Measurements from ENCODE around the gene RACK1. TPM values are rescaled to one million over a fixed set of nuclear protein-coding genes. Genes with fewer than 3 reads are reported as not detected.

Gene RACK1
- total and polyA plus RNA-seq, 10 donors = 1,202 to 3,598 (median 2,333) TPM

DNA sequence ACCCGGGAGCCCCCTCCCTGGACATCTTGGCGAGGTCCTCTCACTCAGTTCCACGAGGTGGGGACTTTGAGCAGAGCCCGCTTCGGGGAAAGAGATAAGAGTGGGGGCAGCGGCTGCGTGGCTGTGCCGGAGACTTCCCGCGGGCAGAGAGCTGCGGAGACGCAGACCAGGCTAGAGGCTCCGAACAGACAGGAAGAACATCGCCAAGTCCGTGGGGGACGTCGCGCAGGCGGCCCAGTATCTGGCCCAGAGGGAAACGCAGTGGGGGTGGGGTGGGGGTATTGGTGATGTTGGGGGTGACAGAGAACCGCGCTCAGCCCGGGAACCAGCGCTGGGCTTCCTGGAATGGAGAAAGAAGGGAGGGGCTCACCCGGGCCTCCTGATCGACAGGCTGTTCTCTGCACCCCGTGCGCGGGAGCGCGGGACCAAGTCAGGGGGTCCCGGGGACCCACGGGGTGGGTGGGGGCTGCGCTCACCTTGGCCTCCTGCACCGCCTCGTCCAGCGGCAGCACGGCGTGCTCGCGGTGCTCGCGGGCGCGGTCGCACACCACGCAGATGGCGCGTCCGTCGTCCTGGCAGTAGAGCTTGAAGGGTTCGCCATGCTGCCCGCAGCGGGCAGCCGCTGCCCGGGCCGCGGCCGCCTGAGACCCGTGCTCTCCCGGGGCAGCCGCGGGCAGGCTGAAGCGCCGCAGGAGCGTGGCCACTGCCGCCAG lies 39.4 kb downstream of the RACK1 start:
- WGBS, 5 donors = 0 to 2% (median 1%) methylated on average over 26 to 67 of the region's 67 CpGs
- Histone ChIP-seq H3K27me3 (replicated peaks in 1 of 7) (peaks cover 0 to 40% (median 11%) of the 10 kb centered on the region in 7 donors), H3K27ac (peak overlapping the region in 4 of 8 donors; percentile 33 to 71 (median 56)), H3K4me1 (peaks cover 17 to 57% (median 48%) of the 10 kb centered on the region in 6 donors), H3K4me3 (peak overlapping the region; percentile 58 to 89 (median 68)), H3K9me3 (peaks cover 0 to 10% (median 0%) of the 10 kb centered on the region in 8 donors), H3K36me3 (no peaks in the 10 kb centered on the region)
- intact Hi-C loops (cut with DNase I; ENCODE audit: low total_unique reads) = no loop called here
- TF ChIP-seq, protein P1, sequence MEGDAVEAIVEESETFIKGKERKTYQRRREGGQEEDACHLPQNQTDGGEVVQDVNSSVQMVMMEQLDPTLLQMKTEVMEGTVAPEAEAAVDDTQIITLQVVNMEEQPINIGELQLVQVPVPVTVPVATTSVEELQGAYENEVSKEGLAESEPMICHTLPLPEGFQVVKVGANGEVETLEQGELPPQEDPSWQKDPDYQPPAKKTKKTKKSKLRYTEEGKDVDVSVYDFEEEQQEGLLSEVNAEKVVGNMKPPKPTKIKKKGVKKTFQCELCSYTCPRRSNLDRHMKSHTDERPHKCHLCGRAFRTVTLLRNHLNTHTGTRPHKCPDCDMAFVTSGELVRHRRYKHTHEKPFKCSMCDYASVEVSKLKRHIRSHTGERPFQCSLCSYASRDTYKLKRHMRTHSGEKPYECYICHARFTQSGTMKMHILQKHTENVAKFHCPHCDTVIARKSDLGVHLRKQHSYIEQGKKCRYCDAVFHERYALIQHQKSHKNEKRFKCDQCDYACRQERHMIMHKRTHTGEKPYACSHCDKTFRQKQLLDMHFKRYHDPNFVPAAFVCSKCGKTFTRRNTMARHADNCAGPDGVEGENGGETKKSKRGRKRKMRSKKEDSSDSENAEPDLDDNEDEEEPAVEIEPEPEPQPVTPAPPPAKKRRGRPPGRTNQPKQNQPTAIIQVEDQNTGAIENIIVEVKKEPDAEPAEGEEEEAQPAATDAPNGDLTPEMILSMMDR (IDR thresholded peaks at IDR 0.05 in 8 of 11, conservative IDR thresholded peaks at IDR 0.05 in 3 of 11) = no peak
- no peak for TF ChIP-seq POLR2A (IDR thresholded peaks at IDR 0.05)
- no peak for TF ChIP-seq POLR2AphosphoS5 (IDR thresholded peaks at IDR 0.05)
- DNase-seq = no peak

DNA sequence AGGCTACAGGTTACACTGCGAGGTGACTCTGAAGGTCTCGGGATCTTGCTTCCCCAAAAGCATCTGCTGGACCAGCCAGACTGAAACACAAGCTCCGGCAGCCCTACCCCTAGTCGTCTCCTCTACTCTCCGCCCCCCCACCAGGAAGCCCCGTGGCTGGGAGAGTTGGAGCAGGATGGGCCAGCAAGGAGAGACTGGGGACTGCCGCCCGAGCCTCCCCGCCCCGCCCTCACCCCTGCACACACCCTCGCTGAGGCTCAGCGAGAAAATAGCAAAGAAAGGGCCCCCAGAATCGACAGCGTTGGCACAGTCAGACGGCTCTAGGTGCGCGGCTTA lies 40.0 kb downstream of the RACK1 start:
- H3K4me3 ChIP-seq = peak overlapping the region in 7 of 8 donors; percentile 58 to 89 (median 71)
- DNase-seq = no peak
- H3K9me3 ChIP-seq = peaks cover 0 to 7% (median 0%) of the 10 kb centered on the region in 8 donors
- TF ChIP-seq POLR2A (IDR thresholded peaks at IDR 0.05) (no peak), POLR2AphosphoS5 (IDR thresholded peaks at IDR 0.05) (no peak)
- TF ChIP-seq, protein P1 (IDR thresholded peaks at IDR 0.05 in 8 of 11, conservative IDR thresholded peaks at IDR 0.05 in 3 of 11) = no peak
- intact Hi-C loops (cut with DNase I; ENCODE audit: low total_unique reads) = no loop called here
- 0 to 6% (median 5%) methylated on average over 5 to 17 of the region's 17 CpGs for WGBS, 5 donors
- H3K36me3 ChIP-seq = no peaks in the 10 kb centered on the region
- H3K27ac ChIP-seq = peak overlapping the region in 3 of 8 donors; percentile 18 to 71 (median 59)
- H3K27me3 ChIP-seq (replicated peaks in 1 of 7) = peaks cover 0 to 40% (median 11%) of the 10 kb centered on the region in 7 donors
- peaks cover 17 to 62% (median 48%) of the 10 kb centered on the region in 6 donors for H3K4me1 ChIP-seq

DNA sequence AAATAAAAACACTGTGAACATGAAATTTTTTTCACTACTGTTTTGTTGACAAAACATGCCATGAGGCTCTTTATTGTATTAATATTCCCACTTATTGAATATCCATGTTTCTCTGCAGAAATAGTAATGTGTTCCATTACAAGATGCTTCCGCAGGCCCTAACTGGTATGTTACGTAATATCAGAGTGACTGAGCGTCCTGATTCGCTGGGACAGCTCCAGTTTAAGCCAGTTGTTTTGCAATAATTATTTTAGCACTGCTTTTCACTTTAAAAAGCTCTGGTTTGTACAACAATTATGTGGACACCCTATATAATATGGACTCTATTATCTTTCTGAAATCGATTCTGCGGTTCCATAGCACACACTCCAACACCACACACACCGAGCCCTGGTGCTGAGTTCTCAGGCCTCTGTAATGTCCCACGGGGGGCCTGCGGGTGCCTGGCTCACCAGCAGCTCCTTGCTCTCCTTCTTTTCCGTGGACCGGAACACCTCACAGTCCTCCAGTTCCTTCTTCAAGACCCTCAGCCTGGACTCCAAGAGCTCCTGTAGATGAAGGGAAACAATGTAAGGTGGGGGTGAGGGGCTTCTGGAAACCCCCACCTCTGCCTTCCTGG lies 40.5 kb downstream of the RACK1 start:
- peak overlapping the region in 2 of 8 donors; percentile 65 for H3K4me3 ChIP-seq
- no peaks in the 10 kb centered on the region for H3K36me3 ChIP-seq
- 57 to 71% (median 64%) methylated on average over 11 of the region's 11 CpGs for WGBS, 5 donors
- no peak for TF ChIP-seq POLR2A (IDR thresholded peaks at IDR 0.05)
- TF ChIP-seq, protein P1 (IDR thresholded peaks at IDR 0.05 in 8 of 11, conservative IDR thresholded peaks at IDR 0.05 in 3 of 11) = no peak
- peak overlapping the region in 2 of 8 donors; percentile 59 to 71 for H3K27ac ChIP-seq
- intact Hi-C loops (cut with DNase I; ENCODE audit: low total_unique reads) = no loop called here
- H3K4me1 ChIP-seq = peaks cover 17 to 64% (median 48%) of the 10 kb centered on the region in 6 donors
- H3K9me3 ChIP-seq = peaks cover 0 to 2% (median 0%) of the 10 kb centered on the region in 8 donors
- peak; percentile 50 for DNase-seq
- H3K27me3 ChIP-seq (replicated peaks in 1 of 7) = peaks cover 0 to 40% (median 11%) of the 10 kb centered on the region in 7 donors

DNA sequence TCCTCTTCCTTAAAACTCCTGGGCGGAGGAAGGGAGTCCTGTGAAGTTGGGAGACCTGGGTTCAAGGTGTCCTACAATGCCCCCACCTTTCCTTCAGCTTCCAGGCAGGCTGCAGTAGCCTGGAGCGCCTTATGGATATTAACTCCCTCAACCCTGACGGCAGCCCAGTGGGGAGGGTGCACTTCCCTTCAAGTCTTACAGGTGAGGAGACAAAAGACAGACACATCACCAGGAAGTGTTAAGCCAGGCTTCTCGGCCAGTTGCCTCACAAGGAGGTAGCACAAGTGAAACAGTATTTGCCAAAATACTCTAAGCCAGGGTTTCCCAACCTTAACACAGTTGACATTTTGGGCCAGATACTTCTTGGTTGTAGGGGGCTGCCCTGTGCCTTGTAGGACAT lies 42.9 kb downstream of the RACK1 start:
- 57 to 71% (median 64%) methylated on average over 4 of the region's 4 CpGs for WGBS, 5 donors
- DNase-seq = peak; percentile 14
- TF ChIP-seq POLR2AphosphoS5 (IDR thresholded peaks at IDR 0.05) = no peak
- TF ChIP-seq, protein P1 (IDR thresholded peaks at IDR 0.05 in 8 of 11, conservative IDR thresholded peaks at IDR 0.05 in 3 of 11) = no peak
- no peak for TF ChIP-seq POLR2A (IDR thresholded peaks at IDR 0.05)
- intact Hi-C loops (cut with DNase I; ENCODE audit: low total_unique reads) = no loop called here
- Histone ChIP-seq H3K36me3 (no peaks in the 10 kb centered on the region), H3K27me3 (replicated peaks in 1 of 7) (peaks cover 0 to 26% (median 11%) of the 10 kb centered on the region in 7 donors), H3K4me1 (peaks cover 10 to 40% (median 28%) of the 10 kb centered on the region in 6 donors), H3K9me3 (no peaks in the 10 kb centered on the region), H3K4me3 (no peak overlapping the region), H3K27ac (no peak overlapping the region)

All from spleen (tissue), 11 donors.